RCC 7860 (cell line): ENCODE data around the gene TIMP1.
"Not testable (repeated sequence)": the region's sequence is repeated elsewhere in the genome, so short reads cannot be mapped to it uniquely, and the experiment has no call there.

Experiments used
- DNase-seq: peaks from one replicate; pipeline ENCODE4 v3.0.0-alpha.2; 2015; ENCODE audit warnings: low spot score
- FAIRE-seq: peaks from 2 replicates; lab custom pipeline; 2012; peaks lifted over from hg19 to GRCh38; lab: Jason Lieb, UNC

Gene TIMP1

GRCh38 chrX:47597222-47597621 lies 15.0 kb downstream of the TIMP1 start:
- FAIRE-seq, result no peak
- no peak for DNase-seq

GRCh38 chrX:47603125-47603524 lies 20.9 kb downstream of the TIMP1 start:
- not testable (repeated sequence) for FAIRE-seq, DNase-seq

- FAIRE-seq, result no peak
- DNase-seq, result no peak
Measured at GRCh38 chrX:47605024-47605423, 22.8 kb downstream of the TIMP1 start.

GRCh38 chrX:47607091-47607490 lies 24.9 kb downstream of the TIMP1 start:
- no peak for FAIRE-seq
- no peak for DNase-seq

GRCh38 chrX:47608130-47608810 lies 26.0 kb downstream of the TIMP1 start:
- no peak for DNase-seq
- FAIRE-seq, result no peak

GRCh38 chrX:47610511-47610910 lies 28.3 kb downstream of the TIMP1 start:
- FAIRE-seq (no peak), DNase-seq (no peak)

GRCh38 chrX:47611489-47611888 lies 29.3 kb downstream of the TIMP1 start:
- DNase-seq, result no peak
- FAIRE-seq, result no peak

- DNase-seq (no peak), FAIRE-seq (no peak)
Measured at GRCh38 chrX:47611926-47612325, 29.7 kb downstream of the TIMP1 start.

GRCh38 chrX:47612418-47612817 lies 30.2 kb downstream of the TIMP1 start:
- FAIRE-seq (no peak), DNase-seq (no peak)

GRCh38 chrX:47613082-47613481 lies 30.8 kb downstream of the TIMP1 start:
- DNase-seq (peak; percentile 10), FAIRE-seq (no peak)

GRCh38 chrX:47614618-47615017 lies 32.4 kb downstream of the TIMP1 start:
- DNase-seq, result no peak
- FAIRE-seq, result no peak

- no peak for FAIRE-seq
- DNase-seq, result no peak
Measured at GRCh38 chrX:47618923-47619485, 36.8 kb downstream of the TIMP1 start.

GRCh38 chrX:47619486-47620302 lies 37.5 kb downstream of the TIMP1 start, which contains the start of gene SYN1:
SYN1 (minus strand) TSS chrX:47619857; CDS start chrX:47619728, 129 bp downstream.
- no peak for FAIRE-seq
- no peak for DNase-seq

- FAIRE-seq, result no peak
- no peak for DNase-seq
Measured at GRCh38 chrX:47620303-47620685, 38.1 kb downstream of the TIMP1 start.

GRCh38 chrX:47621851-47622250 lies 39.6 kb downstream of the TIMP1 start:
- FAIRE-seq (no peak), DNase-seq (no peak)

- FAIRE-seq, result no peak
- DNase-seq, result no peak
Measured at GRCh38 chrX:47623540-47624027, 41.3 kb downstream of the TIMP1 start.

GRCh38 chrX:47625365-47625764 lies 43.1 kb downstream of the TIMP1 start:
- no peak for FAIRE-seq
- DNase-seq, result no peak

- FAIRE-seq, result no peak
- DNase-seq, result no peak
Measured at GRCh38 chrX:47628982-47629381, 46.7 kb downstream of the TIMP1 start.

- DNase-seq (no peak), FAIRE-seq (no peak)
Measured at GRCh38 chrX:47629419-47630200, 47.4 kb downstream of the TIMP1 start, which contains the start of gene CFP. CFP (minus strand) TSS chrX:47629930; CDS start chrX:47629844, 86 bp downstream.

GRCh38 chrX:47631676-47632075 lies 49.4 kb downstream of the TIMP1 start:
- no peak for FAIRE-seq

GRCh38 chrX:47632666-47633065 lies 50.4 kb downstream of the TIMP1 start:
- FAIRE-seq (no peak), DNase-seq (no peak)

More at GRCh38 chrX:47631676-47632075, 49.4 kb downstream of the TIMP1 start:
- no peak for DNase-seq
